Adrenal gland (tissue), 12 donors: ENCODE results near the gene RADIL. TPM values are rescaled to one million over a fixed set of nuclear protein-coding genes. Genes with fewer than 3 reads are reported as not detected.

Source experiments
- DNase-seq, 7 donors: peaks; one replicate each; pipeline ENCODE4 v3.0.0-alpha.2; 2019 to 2020
- H3K27ac ChIP-seq, 5 donors: fragments of 200-600 bp; sonication (generic) in 4 of 5; 1 replicate in 3 of 5; 2 replicates in 2 of 5; pipeline versions ENCODE4 v1.5.1 to v1.8.0; 2016 to 2020; ENCODE audit warnings: mild to moderate bottlenecking in 1 of 5
- H3K27me3 ChIP-seq: fragments of 200-600 bp; 2 replicates; pipeline ENCODE4 v1.8.0; 2021
- H3K36me3 ChIP-seq, 2 donors: fragments of 200-600 bp; replicated peaks in 1 of 2; 1 replicate in 1 of 2; 2 replicates in 1 of 2; pipeline versions ENCODE4 v1.5.1 to v1.8.0; 2018 to 2022
- H3K4me1 ChIP-seq, 2 donors: fragments of 200-600 bp; replicated peaks in 1 of 2; 1 replicate in 1 of 2; 2 replicates in 1 of 2; pipeline versions ENCODE4 v1.5.1 to v1.8.0; 2018 to 2021
- H3K4me3 ChIP-seq, 4 donors: fragments of 200-600 bp; sonication (generic) in 3 of 4; one replicate each; pipeline ENCODE4 v1.5.1; 2016 to 2018
- H3K9me3 ChIP-seq, 3 donors: fragments of 200-600 bp; sonication (generic) in 1 of 3; replicated peaks in 1 of 3; 1 replicate in 2 of 3; 2 replicates in 1 of 3; pipeline versions ENCODE4 v1.5.1 to v1.8.0; 2016 to 2021
- CTCF ChIP-seq, 6 experiments: fragments of 450-650 bp in 4 of 6; fragments of 200-600 bp in 2 of 6; sonication (generic) in 1 of 6; IDR thresholded peaks; 1 replicate in 5 of 6; 2 replicates in 1 of 6; pipeline versions ENCODE4 v1.5.1 to v1.8.0; 2016 to 2021; ENCODE audit warnings: antibody characterized with exemption in 6 of 6, mild to moderate bottlenecking in 2 of 6, moderate library complexity in 1 of 6
- POLR2A ChIP-seq, 2 donors: fragments of 450-650 bp; IDR thresholded peaks; one replicate each; pipeline ENCODE4 v1.6.1; 2017; ENCODE audit warnings: antibody characterized with exemption in 2 of 2, mild to moderate bottlenecking in 2 of 2, moderate library complexity in 1 of 2
- WGBS, 4 donors: extraction: QIAGEN DNeasy Blood & Tissue Kit in 2 of 4; methylation state at CpG; one replicate each; pipeline versions ENCODE4 v1.1.5 to v1.1.7; 2013 to 2017; 5-methylcytosine and 5-hydroxymethylcytosine counted together
- intact Hi-C, 2 donors: fragments of 100-400 bp; cut with DNase I; formaldehyde crosslinking; loops; one replicate each; pipeline versions ENCODE4 v1.14.1 to v1.15.0; 2022 to 2023
- polyA plus RNA-seq, 3 donors: library from polyadenylated mRNA; stranded (reverse); fragments of 200-250 nt in 2 of 3; fragments of 350-450 nt in 1 of 3; fragmentation: Illumina TruSeq in 1 of 3; extraction: RNeasy Lipid Tissue Mini Kit (QIAGEN cat#74804) in 1 of 3; gene quantifications; one replicate each; pipeline ENCODE4 v1.2.3, GENCODE V29; 2013 to 2014
- total RNA-seq, 9 donors: library from RNA; depleted of rRNA in 4 of 9; stranded (reverse); fragments of >200 nt in 4 of 9; fragments of 120-200 nt in 1 of 9; fragmentation: NEBNext Ultra II Directional in 1 of 9; extraction: Animal tissue kit (Norgen Biotek cat#: 25700) in 1 of 9; gene quantifications; one replicate each; pipeline versions ENCODE4 v1.1.0 to v1.2.4, GENCODE V29; 2013 to 2023
- donor health status: healthy with polysubstance abuse.
- donor health status: Bipolar disorder and iron deficiency.
- donor health status: DM: yes; HTN: yes; CAD: no.
- donor health status: DM: no; HTN: no; CAD: no.
- donor health status: DM: no; HTN: no; CAD: no.
- donor health status: DM: yes; HTN: yes; CAD: no.

Gene RADIL
- total and polyA plus RNA-seq, 12 donors: 0.16 to 7.8 (median 1.4) TPM

GRCh38 chr7:4772306-4772705, 111.2 kb downstream of the RADIL start:
- Histone ChIP-seq H3K4me3 (no peak overlapping the region), H3K9me3 (no peaks in the 10 kb centered on the region), H3K4me1 (peaks cover 18 to 41% of the 10 kb centered on the region in 2 donors), H3K27me3 (no peaks in the 10 kb centered on the region), H3K36me3 (peaks cover 0 to 5% of the 10 kb centered on the region in 2 donors), H3K27ac (no peak overlapping the region)
- TF ChIP-seq POLR2A (IDR thresholded peaks at IDR 0.05) (no peak), CTCF (IDR thresholded peaks at IDR 0.05) (no peak)
- no peak for DNase-seq
- WGBS, 4 donors: 85 to 98% (median 96%) methylated on average over 3 to 6 of the region's 6 CpGs
- intact Hi-C loops: no loop called here

GRCh38 chr7:4771737-4772136, 111.8 kb downstream of the RADIL start:
- WGBS, 4 donors: 67 to 100% (median 87%) methylated on average over 1 to 9 of the region's 9 CpGs
- Histone ChIP-seq H3K27me3 (no peaks in the 10 kb centered on the region), H3K4me1 (peaks cover 12 to 36% of the 10 kb centered on the region in 2 donors)

GRCh38 chr7:4770886-4771285, 112.6 kb downstream of the RADIL start:
- Histone ChIP-seq H3K4me3 (no peak overlapping the region), H3K4me1 (peaks cover 6 to 29% of the 10 kb centered on the region in 2 donors), H3K27ac (no peak overlapping the region), H3K27me3 (no peaks in the 10 kb centered on the region), H3K36me3 (peaks cover 0 to 9% of the 10 kb centered on the region in 2 donors), H3K9me3 (no peaks in the 10 kb centered on the region)
- intact Hi-C loops: no loop called here
- WGBS, 4 donors: 79 to 86% (median 83%) methylated on average over 9 of the region's 9 CpGs
- no peak for DNase-seq
- TF ChIP-seq POLR2A (IDR thresholded peaks at IDR 0.05) (no peak), CTCF (IDR thresholded peaks at IDR 0.05) (no peak)

More at GRCh38 chr7:4771737-4772136, 111.8 kb downstream of the RADIL start:
- Histone ChIP-seq H3K4me3 (no peak overlapping the region), H3K9me3 (no peaks in the 10 kb centered on the region), H3K27ac (no peak overlapping the region), H3K36me3 (peaks cover 0 to 9% of the 10 kb centered on the region in 2 donors)
- intact Hi-C loops: no loop called here
- no peak for TF ChIP-seq POLR2A (IDR thresholded peaks at IDR 0.05)
- no peak for TF ChIP-seq CTCF (IDR thresholded peaks at IDR 0.05)
- no peak for DNase-seq

- intact Hi-C loops: no loop called here
- no peak overlapping the region for H3K4me3 ChIP-seq
- no peaks in the 10 kb centered on the region for H3K9me3 ChIP-seq
- TF ChIP-seq POLR2A (IDR thresholded peaks at IDR 0.05) (no peak), CTCF (IDR thresholded peaks at IDR 0.05) (no peak)
- peak in 2 of 7 donors; percentile 47 to 49 for DNase-seq
- peaks cover 5 to 27% of the 10 kb centered on the region in 2 donors for H3K4me1 ChIP-seq
- H3K27ac ChIP-seq: peak overlapping the region in 1 of 5 donors; percentile 59
- peaks cover 0 to 17% of the 10 kb centered on the region in 2 donors for H3K36me3 ChIP-seq
- WGBS, 4 donors: 23 to 36% (median 26%) methylated on average over 7 of the region's 7 CpGs
- H3K27me3 ChIP-seq: no peaks in the 10 kb centered on the region
Observed at GRCh38 chr7:4769761-4770160, 113.8 kb downstream of the RADIL start.
